BLaER1 treated with 17β-estradiol and CSF1 and Interleukin-3, amounts not matched to agents 10 nM and 100 nM (cell line): ENCODE measurements around the gene TENM4.

Experiments
- H3K27ac ChIP-seq, 11 experiments: shearing (Covaris generic); formaldehyde crosslinking; 2 replicates each; pipeline ENCODE4 v1.8.1; 2022
- H3K27me3 ChIP-seq, 11 experiments: shearing (Covaris generic); formaldehyde crosslinking; 2 replicates each; pipeline ENCODE4 v1.8.1; 2022
- H3K36me3 ChIP-seq, 11 experiments: shearing (Covaris generic); formaldehyde crosslinking; 2 replicates each; pipeline ENCODE4 v1.8.1; 2022
- H3K4me1 ChIP-seq, 10 experiments: shearing (Covaris generic); formaldehyde crosslinking; 2 replicates each; pipeline ENCODE4 v1.8.1; 2022
- H3K4me2 ChIP-seq, 11 experiments: shearing (Covaris generic); formaldehyde crosslinking; 2 replicates each; pipeline ENCODE4 v1.8.1; 2022
- H3K4me3 ChIP-seq, 10 experiments: shearing (Covaris generic); formaldehyde crosslinking; 2 replicates each; pipeline ENCODE4 v1.8.1; 2022
- H3K9ac ChIP-seq, 11 experiments: shearing (Covaris generic); formaldehyde crosslinking; 2 replicates each; pipeline ENCODE4 v1.8.1; 2022
- H3K9me3 ChIP-seq, 11 experiments: shearing (Covaris generic); formaldehyde crosslinking; replicated peaks in 1 of 11; 2 replicates each; pipeline ENCODE4 v1.8.1; 2022
- H4K20me1 ChIP-seq, 11 experiments: shearing (Covaris generic); formaldehyde crosslinking; 2 replicates each; pipeline ENCODE4 v1.8.1; 2022
- Cebpa-rat ChIP-seq, 11 experiments: shearing (Covaris generic); IDR thresholded peaks; 2 replicates each; pipeline ENCODE4 v1.8.1; 2022

Gene TENM4

GRCh38 chr11:78853521-78853920 lies 587.3 kb downstream of the TENM4 start:
- Histone ChIP-seq H4K20me1 (no peaks in the 10 kb centered on the region), H3K4me1 (peaks cover 21 to 46% (median 29%) of the 10 kb centered on the region in 10 experiments)

GRCh38 chr11:78851878-78852586 lies 588.8 kb downstream of the TENM4 start:
- no peaks in the 10 kb centered on the region for H4K20me1 ChIP-seq
- peak overlapping the region in 9 of 11 experiments; percentile 4 to 84 (median 26); a peak in 12 of 22 replicates for H3K4me2 ChIP-seq
- H3K4me1 ChIP-seq, result peaks cover 19 to 57% (median 28%) of the 10 kb centered on the region in 10 experiments
- peak overlapping the region in 6 of 11 experiments; percentile 5 to 72 (median 65); a peak in 10 of 22 replicates for H3K27ac ChIP-seq
- H3K27me3 ChIP-seq, result no peaks in the 10 kb centered on the region
- no peaks in the 10 kb centered on the region for H3K9me3 ChIP-seq
- H3K36me3 ChIP-seq, result peaks cover 0 to 16% (median 5%) of the 10 kb centered on the region in 11 experiments; a peak in 7 of 22 replicates
- H3K9ac ChIP-seq, result peak overlapping the region in 5 of 11 experiments; percentile 4 to 53 (median 32); a peak in 5 of 22 replicates
- TF ChIP-seq Cebpa-rat (IDR thresholded peaks at IDR 0.05), result no peak
- H3K4me3 ChIP-seq, result no peak overlapping the region

More at GRCh38 chr11:78853521-78853920, 587.3 kb downstream of the TENM4 start:
- Histone ChIP-seq H3K4me3 (no peak overlapping the region), H3K9ac (no peak overlapping the region), H3K36me3 (peaks cover 0 to 16% (median 5%) of the 10 kb centered on the region in 11 experiments; a peak in 7 of 22 replicates), H3K4me2 (no peak overlapping the region), H3K27me3 (no peaks in the 10 kb centered on the region), H3K9me3 (no peaks in the 10 kb centered on the region), H3K27ac (no peak overlapping the region)
- TF ChIP-seq Cebpa-rat (IDR thresholded peaks at IDR 0.05), result no peak

- no peak overlapping the region for H3K4me3 ChIP-seq
These were observed 590.8 kb downstream of the TENM4 start for GRCh38 chr11:78850078-78850477.

GRCh38 chr11:78846269-78846668 lies 594.6 kb downstream of the TENM4 start:
- Histone ChIP-seq H3K27ac (peak overlapping the region in 2 of 11 experiments; percentile 36 to 37; a peak in 2 of 22 replicates), H3K4me2 (peak overlapping the region in 2 of 11 experiments; percentile 65 to 75; a peak in 4 of 22 replicates), H3K27me3 (no peaks in the 10 kb centered on the region), H3K4me1 (peaks cover 0 to 57% (median 0%) of the 10 kb centered on the region in 10 experiments; a peak in 7 of 20 replicates), H3K9ac (no peak overlapping the region), H3K36me3 (no peaks in the 10 kb centered on the region), H4K20me1 (no peaks in the 10 kb centered on the region), H3K9me3 (no peaks in the 10 kb centered on the region), H3K4me3 (no peak overlapping the region)
- TF ChIP-seq Cebpa-rat (IDR thresholded peaks at IDR 0.05), result no peak

More at GRCh38 chr11:78850078-78850477, 590.8 kb downstream of the TENM4 start:
- no peaks in the 10 kb centered on the region for H3K9me3 ChIP-seq
- no peaks in the 10 kb centered on the region for H3K27me3 ChIP-seq
- no peak overlapping the region for H3K27ac ChIP-seq
- H3K9ac ChIP-seq, result no peak overlapping the region
- peaks cover 0 to 16% (median 5%) of the 10 kb centered on the region in 11 experiments; a peak in 7 of 22 replicates for H3K36me3 ChIP-seq
- no peak for TF ChIP-seq Cebpa-rat (IDR thresholded peaks at IDR 0.05)
- H3K4me2 ChIP-seq, result peak overlapping the region in 1 of 11 experiments; percentile 84; a peak in 1 of 22 replicates
- peaks cover 0 to 58% (median 11%) of the 10 kb centered on the region in 10 experiments; a peak in 14 of 20 replicates for H3K4me1 ChIP-seq
- H4K20me1 ChIP-seq, result no peaks in the 10 kb centered on the region

GRCh38 chr11:78845496-78845895 lies 595.3 kb downstream of the TENM4 start:
- Histone ChIP-seq H3K4me2 (peak overlapping the region in 1 of 11 experiments; percentile 75; a peak in 2 of 22 replicates), H3K36me3 (no peaks in the 10 kb centered on the region), H3K9me3 (no peaks in the 10 kb centered on the region), H3K27ac (no peak overlapping the region), H3K27me3 (no peaks in the 10 kb centered on the region), H3K4me3 (no peak overlapping the region), H3K9ac (no peak overlapping the region), H3K4me1 (peaks cover 0 to 49% (median 0%) of the 10 kb centered on the region in 10 experiments; a peak in 4 of 20 replicates), H4K20me1 (no peaks in the 10 kb centered on the region)
- no peak for TF ChIP-seq Cebpa-rat (IDR thresholded peaks at IDR 0.05)

GRCh38 chr11:78841456-78842060 lies 599.3 kb downstream of the TENM4 start:
- H3K27me3 ChIP-seq, result no peaks in the 10 kb centered on the region
- peaks cover 0 to 28% (median 0%) of the 10 kb centered on the region in 10 experiments; a peak in 4 of 20 replicates for H3K4me1 ChIP-seq
- TF ChIP-seq Cebpa-rat (IDR thresholded peaks at IDR 0.05), result no peak
- no peak overlapping the region for H3K9ac ChIP-seq
- H3K27ac ChIP-seq, result no peak overlapping the region
- no peaks in the 10 kb centered on the region for H4K20me1 ChIP-seq
- H3K4me2 ChIP-seq, result peak overlapping the region in 1 of 11 experiments; percentile 42; a peak in 1 of 22 replicates
- H3K4me3 ChIP-seq, result no peak overlapping the region
- no peaks in the 10 kb centered on the region for H3K9me3 ChIP-seq
- H3K36me3 ChIP-seq, result no peaks in the 10 kb centered on the region

GRCh38 chr11:78840623-78841022 lies 600.2 kb downstream of the TENM4 start:
- H3K27ac ChIP-seq, result no peak overlapping the region
- no peaks in the 10 kb centered on the region for H4K20me1 ChIP-seq
- no peak overlapping the region for H3K9ac ChIP-seq
- H3K27me3 ChIP-seq, result no peaks in the 10 kb centered on the region
- no peak overlapping the region for H3K4me2 ChIP-seq
- H3K9me3 ChIP-seq, result no peaks in the 10 kb centered on the region
- H3K4me3 ChIP-seq, result no peak overlapping the region
- peaks cover 0 to 24% (median 0%) of the 10 kb centered on the region in 10 experiments; a peak in 6 of 20 replicates for H3K4me1 ChIP-seq
- no peaks in the 10 kb centered on the region for H3K36me3 ChIP-seq
- no peak for TF ChIP-seq Cebpa-rat (IDR thresholded peaks at IDR 0.05)

- Histone ChIP-seq H3K4me1 (peaks cover 0 to 26% (median 1%) of the 10 kb centered on the region in 10 experiments; a peak in 10 of 20 replicates), H3K27me3 (no peaks in the 10 kb centered on the region), H3K4me3 (no peak overlapping the region), H3K36me3 (no peaks in the 10 kb centered on the region), H3K27ac (no peak overlapping the region), H3K9ac (no peak overlapping the region), H3K4me2 (no peak overlapping the region), H3K9me3 (no peaks in the 10 kb centered on the region), H4K20me1 (no peaks in the 10 kb centered on the region)
- no peak for TF ChIP-seq Cebpa-rat (IDR thresholded peaks at IDR 0.05)
These were observed 600.6 kb downstream of the TENM4 start for GRCh38 chr11:78840200-78840599.

GRCh38 chr11:78838417-78838816 lies 602.4 kb downstream of the TENM4 start:
- no peaks in the 10 kb centered on the region for H3K9me3 ChIP-seq
- no peaks in the 10 kb centered on the region for H3K36me3 ChIP-seq
- no peak overlapping the region for H3K4me2 ChIP-seq
- no peaks in the 10 kb centered on the region for H4K20me1 ChIP-seq
- H3K4me3 ChIP-seq, result no peak overlapping the region
- peaks cover 0 to 27% (median 8%) of the 10 kb centered on the region in 10 experiments; a peak in 11 of 20 replicates for H3K4me1 ChIP-seq
- TF ChIP-seq Cebpa-rat (IDR thresholded peaks at IDR 0.05), result no peak
- H3K27me3 ChIP-seq, result no peaks in the 10 kb centered on the region
- H3K9ac ChIP-seq, result no peak overlapping the region
- H3K27ac ChIP-seq, result no peak overlapping the region
